IgD-negative memory B cell (primary cell): ENCODE data around the gene FAM24A. TPM values are rescaled to one million over a fixed set of nuclear protein-coding genes. Genes with fewer than 3 reads are reported as not detected.
"Not testable (repeated sequence)": the region's sequence is repeated elsewhere in the genome, so short reads cannot be mapped to it uniquely, and the experiment has no call there.

Experiments
- H3K27ac Mint-ChIP-seq, 3 donors: one replicate each; pipeline ENCODE4 v1.8.0; 2020 to 2022; ENCODE audit warnings: mild to moderate bottlenecking in 3 of 3, mixed read lengths in 3 of 3, moderate library complexity in 1 of 3
- H3K27me3 Mint-ChIP-seq: one replicate; pipeline ENCODE4 v1.8.0; 2021; ENCODE audit warnings: mixed read lengths
- H3K36me3 Mint-ChIP-seq: one replicate; pipeline ENCODE4 v1.8.0; 2020; ENCODE audit warnings: mild to moderate bottlenecking, mixed read lengths
- H3K4me1 Mint-ChIP-seq, 3 donors: one replicate each; pipeline ENCODE4 v1.8.0; 2020 to 2022; ENCODE audit warnings: mixed read lengths in 3 of 3, mild to moderate bottlenecking in 1 of 3
- H3K4me3 Mint-ChIP-seq, 4 donors: one replicate each; pipeline ENCODE4 v1.8.0; 2020 to 2022; ENCODE audit warnings: mild to moderate bottlenecking in 4 of 4, mixed read lengths in 4 of 4, moderate library complexity in 3 of 4
- H3K9me3 Mint-ChIP-seq, 3 donors: one replicate each; pipeline ENCODE4 v1.8.0; 2020 to 2021; ENCODE audit warnings: mixed read lengths in 3 of 3, mild to moderate bottlenecking in 1 of 3
- polyA plus RNA-seq: library from polyadenylated mRNA; unstranded; fragments of 300-500 nt; fragmentation: Illumina TruSeq; gene quantifications from one replicate; pipeline ENCODE4 v1.2.3, GENCODE V29; 2021

FAM24A gene, protein sequence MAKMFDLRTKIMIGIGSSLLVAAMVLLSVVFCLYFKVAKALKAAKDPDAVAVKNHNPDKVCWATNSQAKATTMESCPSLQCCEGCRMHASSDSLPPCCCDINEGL
- polyA plus RNA-seq = not detected

DNA sequence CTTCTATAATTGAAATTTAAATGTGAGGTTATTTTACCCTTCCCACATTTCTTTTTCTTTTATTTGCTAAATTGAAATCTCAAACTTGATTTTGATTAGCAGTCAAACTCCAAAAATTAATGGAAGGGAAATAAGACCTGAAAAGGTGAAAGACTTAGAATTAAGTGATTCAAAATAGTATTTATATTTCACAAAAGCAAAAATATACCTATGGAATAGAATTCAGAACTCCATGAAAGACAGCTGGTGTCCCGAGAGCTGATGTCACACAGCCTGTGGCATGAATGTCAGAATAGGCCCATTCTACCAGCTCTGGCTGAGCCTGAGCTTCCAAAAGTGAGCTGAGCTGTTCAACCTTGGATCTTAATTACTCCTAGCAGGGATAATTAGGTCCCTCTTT is at the start of gene FAM24A:
FAM24A (plus strand) TSS at position 301 of the 400 bp plus-strand sequence. CDS start 1,025 bp downstream, outside the sequence.
- peaks cover 0 to 3% (median 2%) of the 10 kb centered on the region in 3 donors for H3K9me3 Mint-ChIP-seq
- no peak within 1 kb of the TSS for H3K27ac Mint-ChIP-seq
- H3K4me3 Mint-ChIP-seq = no peak within 1 kb of the TSS
- H3K36me3 Mint-ChIP-seq = no peaks in the 10 kb centered on the region
- H3K27me3 Mint-ChIP-seq = no peaks in the 10 kb centered on the region
- H3K4me1 Mint-ChIP-seq = no peaks in the 10 kb centered on the region

GRCh38 chr10:122861711-122862161 is 48.7 kb upstream of the FAM24A start:
- Mint-ChIP-seq H3K4me3 (no peak overlapping the region), H3K27ac (no peak overlapping the region), H3K9me3 (no peaks in the 10 kb centered on the region), H3K36me3 (peaks cover 2% of the 10 kb centered on the region), H3K4me1 (peaks cover 7 to 20% (median 17%) of the 10 kb centered on the region in 3 donors), H3K27me3 (no peaks in the 10 kb centered on the region)

- Mint-ChIP-seq H3K27ac (no peak overlapping the region), H3K27me3 (no peaks in the 10 kb centered on the region), H3K9me3 (no peaks in the 10 kb centered on the region), H3K4me3 (no peak overlapping the region), H3K36me3 (peaks cover 3% of the 10 kb centered on the region), H3K4me1 (peaks cover 7 to 25% (median 19%) of the 10 kb centered on the region in 3 donors)
These were observed 46.9 kb upstream of the FAM24A start for GRCh38 chr10:122863216-122864193.

DNA sequence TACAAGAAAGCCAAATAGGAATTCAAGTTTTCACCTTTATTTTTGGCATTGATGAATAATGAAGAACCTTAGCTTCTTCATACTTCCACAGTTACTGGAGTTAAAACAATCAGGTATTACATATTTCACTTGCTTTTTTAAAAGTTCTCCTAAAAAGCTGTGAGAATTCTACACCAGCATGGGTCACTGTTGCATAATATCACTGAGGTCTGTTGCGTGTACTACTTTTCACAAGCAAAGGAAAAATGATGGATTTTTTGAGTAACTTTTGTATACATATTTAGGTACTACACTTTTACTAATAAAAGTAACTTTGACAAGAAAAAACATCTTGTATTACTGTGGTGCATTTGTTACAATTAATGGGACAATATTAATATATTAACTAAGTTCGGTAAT is 46.2 kb upstream of the FAM24A start:
- no peak overlapping the region for H3K27ac Mint-ChIP-seq
- H3K4me3 Mint-ChIP-seq = no peak overlapping the region
- peaks cover 3% of the 10 kb centered on the region for H3K36me3 Mint-ChIP-seq
- peaks cover 0 to 2% (median 0%) of the 10 kb centered on the region in 3 donors for H3K9me3 Mint-ChIP-seq
- peaks cover 7 to 23% (median 19%) of the 10 kb centered on the region in 3 donors for H3K4me1 Mint-ChIP-seq
- no peaks in the 10 kb centered on the region for H3K27me3 Mint-ChIP-seq

GRCh38 chr10:122864901-122865300 is 45.5 kb upstream of the FAM24A start:
- no peaks in the 10 kb centered on the region for H3K27me3 Mint-ChIP-seq

DNA sequence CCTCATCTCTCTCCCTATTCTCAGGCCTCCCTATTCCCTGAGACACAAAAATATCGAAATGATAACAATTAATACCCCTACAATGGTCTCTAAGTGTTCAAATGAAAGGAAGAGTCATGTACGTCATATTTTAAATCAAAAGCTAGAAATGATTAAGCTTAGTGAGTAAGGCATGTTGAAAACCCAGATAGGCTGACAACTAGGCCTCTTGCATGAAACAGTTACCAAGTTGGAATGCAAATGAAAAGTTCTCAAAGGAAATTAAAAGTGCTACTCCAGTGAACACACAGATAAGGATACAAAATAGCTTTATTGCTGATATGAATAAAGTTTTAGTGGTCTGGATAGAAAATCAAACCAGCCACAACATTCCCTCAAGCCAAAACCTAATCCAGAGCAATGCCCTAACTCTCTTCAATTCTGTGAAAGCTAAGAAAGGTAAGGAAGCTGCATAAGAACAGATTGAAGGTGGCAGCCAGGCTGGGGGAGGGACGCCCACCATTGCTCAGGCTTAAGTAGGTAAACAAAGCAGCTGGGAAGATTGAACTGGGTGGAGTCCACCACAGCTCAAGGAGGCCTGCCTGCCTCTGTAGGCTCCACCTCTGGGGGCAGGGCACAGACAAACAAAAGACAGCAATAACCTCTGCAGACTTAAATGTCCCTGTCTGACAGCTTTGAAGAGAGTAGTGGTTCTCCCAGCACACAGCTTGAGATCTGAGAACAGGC is 43.5 kb upstream of the FAM24A start:
- not testable (repeated sequence) for H3K27me3 Mint-ChIP-seq, H3K9me3 Mint-ChIP-seq, H3K36me3 Mint-ChIP-seq, H3K27ac Mint-ChIP-seq
- Mint-ChIP-seq H3K4me3 (peak overlapping the region in 1 of 4 donors; percentile 9), H3K4me1 (peaks cover 2 to 15% (median 14%) of the 10 kb centered on the region in 3 donors)

More at GRCh38 chr10:122864901-122865300, 45.5 kb upstream of the FAM24A start:
- peaks cover 2 to 19% (median 19%) of the 10 kb centered on the region in 3 donors for H3K4me1 Mint-ChIP-seq
- H3K9me3 Mint-ChIP-seq = peaks cover 0 to 2% (median 0%) of the 10 kb centered on the region in 3 donors
- H3K27ac Mint-ChIP-seq = no peak overlapping the region
- peaks cover 8% of the 10 kb centered on the region for H3K36me3 Mint-ChIP-seq
- no peak overlapping the region for H3K4me3 Mint-ChIP-seq

DNA sequence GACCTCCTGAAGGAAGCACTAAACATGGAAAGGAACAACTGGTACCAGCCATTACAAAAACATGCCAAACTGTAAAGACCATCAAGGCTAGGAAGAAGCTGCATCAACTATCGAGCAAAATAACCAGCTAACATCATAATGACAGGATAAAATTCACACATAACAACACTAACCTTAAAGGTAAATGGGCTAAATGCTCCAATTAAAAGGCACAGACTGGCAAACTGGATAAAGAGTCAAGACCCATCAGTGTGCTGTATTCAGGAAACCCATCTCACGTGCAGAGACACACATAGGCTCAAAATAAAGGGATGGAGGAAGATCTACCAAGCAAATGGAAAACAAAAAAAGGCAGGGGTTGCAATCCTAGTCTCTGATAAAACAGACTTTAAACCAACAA is 41.6 kb upstream of the FAM24A start:
- H3K27ac Mint-ChIP-seq, H3K9me3 Mint-ChIP-seq, H3K4me1 Mint-ChIP-seq, H3K27me3 Mint-ChIP-seq, H3K36me3 Mint-ChIP-seq, H3K4me3 Mint-ChIP-seq: not testable (repeated sequence)

DNA sequence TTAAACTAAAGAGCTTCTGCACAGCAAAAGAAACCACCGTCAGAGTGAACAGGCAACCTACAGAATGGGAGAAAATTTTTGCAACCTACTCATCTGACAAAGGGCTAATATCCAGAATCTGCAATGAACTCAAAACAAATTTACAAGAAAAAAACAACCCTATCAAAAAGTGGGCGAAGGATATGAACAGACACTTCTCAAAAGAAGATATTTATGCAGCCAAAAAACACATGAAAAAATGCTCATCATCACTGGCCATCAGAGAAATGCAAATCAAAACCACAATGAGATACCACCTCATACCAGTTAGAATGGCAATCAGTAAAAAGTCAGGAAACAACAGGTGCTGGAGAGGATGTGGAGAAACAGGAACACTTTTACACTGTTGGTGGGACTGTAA is 38.5 kb upstream of the FAM24A start:
- not testable (repeated sequence) for H3K9me3 Mint-ChIP-seq, H3K36me3 Mint-ChIP-seq, H3K27me3 Mint-ChIP-seq
- peaks cover 6 to 12% (median 8%) of the 10 kb centered on the region in 3 donors for H3K4me1 Mint-ChIP-seq
- H3K27ac Mint-ChIP-seq = peak overlapping the region in 1 of 3 donors; percentile 39
- H3K4me3 Mint-ChIP-seq = peak overlapping the region in 1 of 4 donors; percentile 25

GRCh38 chr10:122875843-122876466 is 34.5 kb upstream of the FAM24A start:
- Mint-ChIP-seq H3K27ac (no peak overlapping the region), H3K27me3 (peaks cover 3% of the 10 kb centered on the region), H3K9me3 (peaks cover 0 to 2% (median 1%) of the 10 kb centered on the region in 3 donors), H3K4me1 (peaks cover 20 to 35% (median 34%) of the 10 kb centered on the region in 3 donors), H3K4me3 (peak overlapping the region in 2 of 4 donors; percentile 18 to 33), H3K36me3 (peaks cover 3% of the 10 kb centered on the region)

DNA sequence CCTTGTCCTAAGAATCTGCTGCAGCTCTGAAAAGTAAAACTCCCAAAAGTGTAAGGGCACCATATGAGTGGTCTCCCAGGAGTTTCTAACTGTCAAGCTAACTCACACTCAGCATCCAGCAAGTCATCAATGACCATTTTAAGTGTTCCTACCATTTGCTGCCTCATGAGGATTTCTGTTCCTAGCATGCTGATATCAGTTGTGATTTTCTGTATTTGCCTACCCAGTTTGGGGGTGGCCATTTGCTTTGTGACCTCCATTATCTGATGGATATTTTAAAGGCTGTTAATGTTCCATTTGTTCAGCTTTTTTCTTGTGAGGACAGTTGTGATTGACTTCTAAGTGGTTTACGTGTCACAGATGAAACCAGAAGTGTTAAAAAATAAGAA is 33.9 kb upstream of the FAM24A start:
- peak overlapping the region in 1 of 4 donors; percentile 17 for H3K4me3 Mint-ChIP-seq
- peaks cover 0 to 2% (median 1%) of the 10 kb centered on the region in 3 donors for H3K9me3 Mint-ChIP-seq
- peaks cover 3% of the 10 kb centered on the region for H3K27me3 Mint-ChIP-seq
- H3K36me3 Mint-ChIP-seq = peaks cover 3% of the 10 kb centered on the region
- no peak overlapping the region for H3K27ac Mint-ChIP-seq
- peaks cover 20 to 36% (median 35%) of the 10 kb centered on the region in 3 donors for H3K4me1 Mint-ChIP-seq

DNA sequence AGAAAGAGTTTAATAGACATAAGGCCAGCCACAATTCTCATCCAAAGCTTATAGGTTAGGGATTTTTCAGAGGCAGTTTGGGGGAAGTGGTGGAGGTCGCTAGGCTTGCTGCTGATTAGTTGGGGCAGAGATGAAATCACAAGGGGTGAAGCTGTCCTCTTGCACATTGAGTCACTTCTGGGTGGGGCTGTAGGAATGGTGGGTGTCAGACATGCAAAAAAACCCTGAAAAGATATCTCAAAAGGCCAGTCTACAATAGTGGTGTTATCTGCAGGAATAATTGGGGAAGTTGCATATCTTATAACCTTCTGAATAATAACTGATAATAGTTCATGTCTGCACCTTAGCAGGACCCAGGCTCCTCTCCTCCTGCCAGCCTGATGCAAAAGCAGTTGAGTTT is 33.1 kb upstream of the FAM24A start:
- peak overlapping the region in 1 of 4 donors; percentile 88 for H3K4me3 Mint-ChIP-seq
- peaks cover 20 to 36% (median 35%) of the 10 kb centered on the region in 3 donors for H3K4me1 Mint-ChIP-seq
- H3K9me3 Mint-ChIP-seq = peaks cover 0 to 2% (median 0%) of the 10 kb centered on the region in 3 donors
- H3K36me3 Mint-ChIP-seq = peaks cover 3% of the 10 kb centered on the region
- no peak overlapping the region for H3K27ac Mint-ChIP-seq
- H3K27me3 Mint-ChIP-seq = peaks cover 3% of the 10 kb centered on the region

DNA sequence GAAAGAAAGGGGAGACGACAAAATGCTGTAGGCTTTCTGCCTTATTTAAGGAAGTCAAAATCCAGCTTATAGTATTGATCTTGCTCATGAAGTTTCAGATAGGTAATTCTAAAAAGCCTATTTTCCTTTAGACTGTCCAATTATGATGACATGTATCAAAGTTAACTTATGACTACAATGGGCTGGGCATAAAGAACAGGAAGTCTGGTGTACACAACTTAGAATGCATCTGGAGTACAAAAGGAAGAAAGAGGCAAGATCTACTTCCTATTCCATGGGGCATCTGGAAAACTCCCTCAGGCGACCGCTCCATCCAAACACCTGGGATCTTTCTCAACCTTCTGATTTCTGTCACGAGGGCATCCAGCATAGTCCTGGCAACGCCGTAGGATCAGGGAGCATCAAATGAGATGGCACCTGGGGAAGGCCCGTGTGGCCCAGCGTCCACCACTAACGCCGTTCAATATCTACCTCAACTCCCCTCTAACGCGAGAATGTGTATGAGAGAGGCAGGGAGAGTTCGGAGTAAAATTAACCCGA is 31.5 kb upstream of the FAM24A start:
- Mint-ChIP-seq H3K27me3 (peaks cover 3% of the 10 kb centered on the region), H3K9me3 (peaks cover 0 to 2% (median 0%) of the 10 kb centered on the region in 3 donors), H3K4me1 (peaks cover 20 to 36% (median 35%) of the 10 kb centered on the region in 3 donors)

DNA sequence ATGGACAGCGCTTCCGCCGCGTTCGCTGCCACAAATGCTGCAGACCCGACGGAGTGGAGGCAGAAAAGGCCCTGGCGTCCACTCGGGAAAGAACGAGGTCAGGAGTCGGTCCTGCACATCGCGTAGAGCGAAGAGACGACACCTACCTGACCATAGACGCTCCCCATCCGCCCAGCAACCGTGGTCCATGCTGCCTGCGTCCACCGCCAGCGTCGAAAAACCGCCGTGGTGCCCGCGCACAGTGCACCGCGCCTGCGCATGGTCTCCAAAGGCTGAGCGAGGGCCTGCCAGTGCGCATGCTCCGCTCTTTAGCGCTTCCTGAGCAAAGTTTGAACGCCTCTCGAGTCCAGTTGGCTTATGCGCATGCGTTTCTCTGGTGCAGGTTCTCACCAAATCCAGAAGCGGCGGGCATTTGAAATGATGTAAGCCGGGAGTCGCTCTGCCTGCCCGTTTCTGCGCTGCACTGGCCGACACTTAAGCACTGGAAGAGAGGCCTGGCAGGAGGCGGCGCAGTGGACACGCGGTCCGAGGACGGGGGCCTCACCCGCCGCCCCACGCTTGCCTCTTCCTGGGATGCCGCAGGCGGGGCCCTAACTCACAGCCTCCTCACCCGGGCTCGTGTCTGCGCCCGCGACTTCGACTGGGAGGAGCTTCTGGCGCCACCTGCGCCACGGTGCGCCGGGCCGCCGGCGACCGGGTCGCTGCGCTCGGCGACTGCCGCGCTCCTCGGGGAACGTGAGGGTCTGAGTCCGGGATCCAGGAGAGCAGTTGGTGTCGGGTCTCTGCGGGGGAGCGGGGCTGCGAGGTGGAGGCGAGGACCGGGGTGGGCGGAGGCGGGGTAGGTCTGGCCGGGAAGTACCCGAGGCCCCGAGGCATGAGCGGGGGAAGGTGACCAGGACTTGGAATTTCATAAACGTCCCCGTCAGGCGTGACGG is 30.8 kb upstream of the FAM24A start, which contains the start of gene FAM24B:
FAM24B (minus strand) TSS at position 243 of the 935 bp plus-strand sequence. CDS start 29,066 bp downstream, outside the sequence.
- Mint-ChIP-seq H3K27ac (peak within 1 kb of the TSS; percentile 82 to 96 (median 95)), H3K36me3 (peaks cover 3% of the 10 kb centered on the region), H3K9me3 (peaks cover 0 to 2% (median 0%) of the 10 kb centered on the region in 3 donors), H3K27me3 (peaks cover 3% of the 10 kb centered on the region), H3K4me3 (peak within 1 kb of the TSS; percentile 88 to 95 (median 92)), H3K4me1 (peaks cover 20 to 35% (median 31%) of the 10 kb centered on the region in 3 donors)

More for the DNA sequence above, 31.5 kb upstream of the FAM24A start:
- H3K36me3 Mint-ChIP-seq = peaks cover 3% of the 10 kb centered on the region
- H3K4me3 Mint-ChIP-seq = peak overlapping the region; percentile 88 to 95 (median 92)
- peak overlapping the region; percentile 82 to 96 (median 95) for H3K27ac Mint-ChIP-seq
